Stimulated activated CD4-positive, alpha-beta T cell treated with anti-CD3 and anti-CD28 coated beads, Interleukin-15, amount 100 ng/mL, for 48 hours (primary cell): ENCODE results near the gene INPP5A.
"Not testable (repeated sequence)": the region's sequence is repeated elsewhere in the genome, so short reads cannot be mapped to it uniquely, and the experiment has no call there.

ENCODE experiments used
- DNase-seq, 2 donors: peaks; one replicate each; pipeline ENCODE4 v3.0.0-alpha.2; 2020; ENCODE audit warnings: low read depth in 2 of 2

The INPP5A gene

GRCh38 chr10:132563485-132564248 is 26.1 kb downstream of the INPP5A start:
- DNase-seq, result no peak

DNA sequence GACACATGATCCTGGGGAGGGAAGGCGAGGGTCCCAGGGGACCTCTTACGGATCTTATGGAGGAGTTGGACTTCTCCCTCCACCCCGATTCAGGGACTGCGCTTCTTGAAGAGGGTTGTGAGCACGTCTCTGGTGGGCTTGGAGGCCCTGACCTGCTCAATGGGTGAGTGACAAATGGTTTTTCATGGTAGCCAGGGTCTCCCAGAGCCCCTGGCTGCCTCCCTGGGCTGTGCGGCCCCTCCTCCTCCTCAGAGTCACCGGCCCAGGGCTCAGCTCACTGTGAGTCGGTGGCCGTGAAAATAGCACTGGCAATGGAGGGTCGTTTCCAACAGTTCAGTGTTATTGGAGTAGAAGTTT is 26.6 kb downstream of the INPP5A start:
- DNase-seq, result no peak

- no peak for DNase-seq
Measured at GRCh38 chr10:132564690-132565089, 27.1 kb downstream of the INPP5A start.

DNA sequence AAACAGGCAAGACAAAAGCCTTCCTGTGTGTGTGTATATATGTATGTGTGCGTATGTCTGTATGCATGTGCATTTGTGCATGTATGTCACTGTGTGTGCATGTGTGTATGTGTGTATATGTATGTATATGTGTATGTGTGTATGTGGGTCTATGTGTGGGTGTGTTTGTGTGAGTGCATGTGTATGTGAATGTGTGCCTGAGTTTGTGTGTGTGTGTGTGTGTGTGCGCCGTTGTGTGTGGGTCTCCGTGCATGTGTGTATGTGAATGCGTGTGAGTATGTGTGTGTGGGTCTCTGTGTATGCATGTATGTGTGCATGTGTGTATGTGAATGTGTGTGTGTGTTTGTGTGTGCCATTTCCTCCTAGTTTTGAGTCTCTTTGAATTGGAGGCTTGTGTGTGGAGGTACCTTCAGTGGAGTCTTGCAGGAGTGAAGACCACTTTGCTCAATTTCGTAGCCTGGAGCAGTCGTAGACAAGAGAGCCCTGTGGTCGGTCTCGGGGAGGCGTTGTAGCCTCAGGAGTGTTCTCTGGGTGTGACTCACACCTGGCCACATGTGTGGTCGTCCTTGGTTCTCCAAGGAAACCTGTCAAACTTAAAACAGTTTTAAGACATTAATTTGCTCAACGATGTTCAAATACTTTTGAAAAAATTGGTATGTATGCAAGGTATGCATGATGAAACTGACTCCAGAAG is 28.1 kb downstream of the INPP5A start:
- no peak for DNase-seq

GRCh38 chr10:132566892-132567291 is 29.3 kb downstream of the INPP5A start:
- DNase-seq, result no peak

DNA sequence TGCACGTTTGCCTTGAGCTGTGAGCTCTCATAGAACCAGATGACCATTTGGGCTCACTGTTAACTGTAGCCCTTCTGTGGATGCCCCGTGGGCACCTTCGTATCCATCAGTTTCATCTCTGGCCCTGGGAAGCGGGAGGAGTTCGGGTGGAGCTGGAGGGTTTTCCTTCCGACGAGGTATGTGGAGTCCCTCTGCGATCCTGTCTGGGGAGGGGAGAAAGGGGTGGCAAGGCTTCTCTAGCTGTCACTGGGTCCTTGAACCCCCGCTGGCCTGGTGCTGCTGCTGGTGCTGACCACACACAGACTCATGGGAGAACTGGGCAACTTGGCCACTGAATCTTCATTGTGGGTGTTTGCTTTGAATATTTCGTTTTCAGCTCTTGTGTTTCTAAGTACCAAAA is 32.7 kb downstream of the INPP5A start:
- DNase-seq, result no peak

DNA sequence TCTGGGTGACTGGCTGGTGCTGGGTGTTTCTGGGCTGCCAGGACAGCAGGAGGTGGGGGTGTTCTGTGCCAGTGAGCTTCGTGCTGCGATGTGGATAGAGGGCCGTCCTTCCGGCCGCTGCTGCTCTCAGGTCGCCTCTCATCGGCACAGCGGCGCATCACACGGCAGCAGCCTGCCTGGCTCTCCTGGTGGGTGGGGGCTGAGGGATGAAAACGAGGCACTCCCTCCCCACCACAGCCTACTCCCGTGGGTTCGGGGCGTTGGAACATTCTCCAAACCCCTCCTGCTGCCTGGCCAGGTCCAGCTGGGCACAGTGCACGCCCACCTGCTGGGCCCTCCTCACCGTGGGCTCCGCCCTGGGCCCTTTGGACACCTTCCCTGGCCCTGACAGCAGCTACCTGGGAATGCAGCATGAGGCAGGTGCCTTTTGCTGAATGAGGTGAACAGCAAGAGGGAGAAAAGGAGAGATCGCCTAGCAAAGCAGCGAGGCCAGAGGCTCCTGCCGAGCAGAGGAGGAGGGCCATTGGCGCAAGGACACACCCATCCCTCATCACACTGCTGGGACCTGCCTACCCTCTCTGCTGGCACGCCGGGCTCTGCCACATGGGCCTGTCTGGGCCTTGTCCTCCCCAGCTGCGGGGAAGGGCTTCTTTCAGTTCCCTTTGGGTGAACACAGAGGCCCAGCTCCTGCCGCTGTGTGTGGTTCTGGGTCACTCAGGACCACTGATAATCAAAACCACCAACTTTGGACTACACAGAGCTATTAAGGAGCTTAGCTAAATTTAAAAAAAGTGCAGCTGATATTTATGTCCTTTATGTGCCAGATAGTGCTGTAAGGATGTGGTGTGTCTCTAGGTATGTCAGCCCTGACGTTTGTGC is 33.4 kb downstream of the INPP5A start:
- no peak for DNase-seq

GRCh38 chr10:132571650-132572544 is 34.3 kb downstream of the INPP5A start:
- peak; percentile 59 to 64 for DNase-seq

DNA sequence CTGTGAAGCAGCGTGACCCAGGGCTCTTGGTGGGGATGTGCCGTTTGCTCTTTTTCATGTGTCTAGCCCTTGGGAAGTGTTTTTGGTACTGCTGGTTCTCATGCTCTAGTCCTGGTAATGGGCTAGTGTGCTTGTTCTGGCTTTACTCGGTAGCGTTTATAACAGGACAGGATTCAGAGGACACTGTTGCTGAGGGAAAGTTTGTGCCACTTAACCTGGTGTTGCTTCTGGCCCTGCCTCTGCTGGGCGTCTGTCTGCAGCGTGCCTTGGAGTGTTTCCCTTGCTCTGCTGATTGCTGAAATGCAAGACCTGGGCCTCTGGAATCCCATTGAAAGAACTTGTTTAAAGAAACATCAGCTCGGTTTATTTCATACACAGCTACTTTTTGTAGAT is 35.0 kb downstream of the INPP5A start:
- DNase-seq, result no peak

DNA sequence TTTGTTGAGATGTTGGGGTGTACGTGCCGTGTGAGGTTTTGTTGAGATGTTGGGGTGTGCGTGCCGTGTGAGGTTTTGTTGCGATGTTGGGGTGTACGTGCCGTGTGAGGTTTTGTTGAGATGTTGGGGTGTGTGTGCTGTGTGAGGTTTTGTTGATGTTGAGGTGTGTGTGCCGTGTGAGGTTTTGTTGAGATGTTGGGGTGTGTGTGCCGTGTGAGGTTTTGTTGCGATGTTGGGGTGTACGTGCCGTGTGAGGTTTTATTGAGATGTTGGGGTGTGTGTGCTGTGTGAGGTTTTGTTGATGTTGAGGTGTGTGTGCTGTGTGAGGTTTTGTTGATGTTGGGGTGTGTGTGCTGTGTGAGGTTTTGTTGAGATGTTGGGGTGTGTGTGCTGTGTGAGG is 35.4 kb downstream of the INPP5A start:
- DNase-seq, result not testable (repeated sequence)

GRCh38 chr10:132574288-132574687 is 36.7 kb downstream of the INPP5A start:
- no peak for DNase-seq

DNA sequence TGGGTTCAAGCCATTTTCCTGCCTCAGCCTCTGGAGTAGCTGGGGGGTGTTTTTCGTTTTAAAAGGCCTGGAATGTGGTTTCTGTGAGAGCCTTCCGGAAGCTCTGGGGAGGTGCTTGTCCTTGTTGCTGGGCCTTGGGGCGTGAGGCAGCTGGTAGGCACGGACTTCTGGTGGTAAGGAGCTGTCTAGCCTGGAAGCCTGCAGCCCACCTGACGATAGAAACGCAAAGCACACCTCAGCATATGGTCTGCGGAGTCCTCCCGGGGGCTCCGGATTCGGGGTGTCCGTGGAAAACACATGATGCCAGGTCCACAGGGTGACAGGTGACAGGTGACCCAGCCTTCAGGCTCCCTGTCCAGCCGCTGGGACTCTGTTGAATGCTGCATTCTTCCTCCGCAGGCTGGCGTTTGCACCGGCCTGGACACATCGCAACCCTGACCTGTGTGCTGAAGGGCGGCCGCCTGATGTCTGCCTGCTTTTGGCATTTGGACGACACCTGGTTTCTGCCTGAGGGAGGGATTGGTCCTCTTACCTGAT is 37.3 kb downstream of the INPP5A start:
- DNase-seq, result no peak

DNA sequence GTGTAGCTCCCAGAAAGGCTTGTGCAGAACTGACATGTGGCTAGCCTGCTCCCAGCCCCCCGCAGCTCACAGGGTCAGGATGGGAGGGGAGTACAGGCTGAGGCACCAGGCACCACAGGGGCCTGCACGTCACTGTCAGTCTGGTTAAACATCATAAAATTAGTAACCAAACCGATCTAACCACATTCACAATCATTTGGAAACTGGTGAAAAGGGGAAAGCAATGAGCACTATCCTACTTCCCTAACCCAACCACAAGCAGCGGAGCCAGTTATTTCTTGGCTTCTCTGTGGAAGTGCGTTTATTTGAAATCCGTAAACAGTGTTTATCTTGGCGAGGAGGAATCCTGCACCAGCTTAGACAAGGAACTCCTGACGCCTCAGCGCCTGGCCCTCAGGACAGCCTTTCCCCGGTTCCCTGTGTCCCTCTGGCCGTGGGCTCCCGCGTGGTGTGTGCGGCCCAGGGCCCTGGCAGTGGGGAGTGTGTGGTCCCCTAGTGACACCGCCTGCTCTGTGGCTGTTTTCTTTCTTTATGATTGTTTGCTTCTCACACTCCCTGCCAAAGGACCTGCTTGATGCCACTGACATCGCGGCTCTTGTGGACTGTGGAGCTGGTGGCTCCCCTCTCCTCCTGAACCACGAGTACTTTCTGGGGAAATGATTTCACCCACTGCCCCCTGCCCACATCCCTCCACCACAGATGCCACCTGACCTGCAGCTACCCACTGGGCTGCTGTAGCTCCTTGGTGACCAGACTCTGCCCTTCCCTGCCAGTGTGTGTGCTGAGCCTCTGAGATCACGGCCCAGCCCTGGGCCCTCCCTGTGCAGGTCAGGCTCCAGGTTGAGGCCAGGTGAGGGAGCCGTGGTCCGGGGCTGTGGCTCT is 38.0 kb downstream of the INPP5A start:
- peak in 1 of 2 donors; percentile 24 for DNase-seq

GRCh38 chr10:132576671-132577349 is 39.2 kb downstream of the INPP5A start:
- DNase-seq, result no peak

DNA sequence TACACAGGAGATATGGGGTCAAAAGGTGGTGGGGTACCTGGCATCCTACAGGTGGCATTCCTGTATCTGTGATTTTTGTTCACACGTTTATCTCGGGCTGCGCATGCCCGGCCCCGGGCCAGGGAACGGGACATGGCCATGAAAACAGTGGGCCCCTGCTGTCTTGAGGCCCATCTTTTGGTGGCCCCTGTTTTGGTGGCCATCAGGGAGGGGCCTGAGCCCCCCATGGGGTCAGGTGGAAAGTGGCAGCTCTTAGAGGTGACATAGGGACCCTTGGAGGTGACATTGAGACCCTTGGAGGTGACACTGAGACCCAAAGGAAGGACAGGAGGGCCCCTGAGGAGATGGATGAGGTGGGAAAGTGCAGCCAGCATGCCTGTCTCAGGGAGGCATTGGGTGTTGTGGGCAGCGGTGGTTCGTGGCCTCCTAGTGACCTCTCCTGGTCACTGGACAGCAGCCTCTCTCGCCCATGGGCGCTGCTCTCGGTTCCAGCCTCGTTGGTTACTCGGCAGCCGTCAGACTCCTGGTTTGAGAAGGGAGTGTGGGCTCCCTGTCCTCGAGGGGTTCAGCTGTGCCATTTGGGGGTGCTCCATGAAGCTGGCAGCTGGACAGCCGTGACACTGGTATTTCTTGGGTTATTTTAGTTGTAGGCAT is 39.9 kb downstream of the INPP5A start:
- DNase-seq, result no peak

DNA sequence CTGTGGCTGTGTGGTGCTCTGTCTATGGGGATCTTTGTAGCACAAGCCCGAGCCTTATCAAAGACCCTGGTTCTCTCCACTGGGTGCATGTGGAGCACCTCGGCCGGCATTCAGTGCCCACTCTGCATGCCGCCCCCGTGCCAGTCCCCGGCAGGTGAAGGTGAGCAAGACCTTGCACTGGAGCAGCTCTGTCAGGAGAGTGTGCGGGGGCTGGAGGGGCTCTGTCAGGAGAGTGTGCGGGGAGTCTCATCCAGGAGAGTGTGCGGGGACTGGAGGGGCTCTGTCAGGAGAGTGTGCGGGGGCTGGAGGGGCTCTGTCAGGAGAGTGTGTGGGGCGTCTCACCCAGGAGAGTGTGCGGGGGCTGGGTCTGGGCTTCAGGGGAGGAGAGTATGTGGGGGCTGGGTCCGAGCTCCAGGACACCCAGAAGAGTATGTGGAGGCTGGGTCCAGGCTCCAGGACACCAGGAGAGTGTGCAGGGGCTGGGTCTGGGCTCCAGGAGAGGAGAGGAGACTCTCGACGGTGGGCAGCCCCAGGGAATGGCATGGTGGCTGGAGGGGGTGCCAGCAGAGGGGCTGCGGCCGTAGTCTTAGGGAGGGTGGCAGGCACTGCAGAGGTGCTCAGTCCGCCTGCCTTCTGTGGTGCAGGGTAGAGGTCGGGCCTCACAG is 40.8 kb downstream of the INPP5A start:
- no peak for DNase-seq

DNA sequence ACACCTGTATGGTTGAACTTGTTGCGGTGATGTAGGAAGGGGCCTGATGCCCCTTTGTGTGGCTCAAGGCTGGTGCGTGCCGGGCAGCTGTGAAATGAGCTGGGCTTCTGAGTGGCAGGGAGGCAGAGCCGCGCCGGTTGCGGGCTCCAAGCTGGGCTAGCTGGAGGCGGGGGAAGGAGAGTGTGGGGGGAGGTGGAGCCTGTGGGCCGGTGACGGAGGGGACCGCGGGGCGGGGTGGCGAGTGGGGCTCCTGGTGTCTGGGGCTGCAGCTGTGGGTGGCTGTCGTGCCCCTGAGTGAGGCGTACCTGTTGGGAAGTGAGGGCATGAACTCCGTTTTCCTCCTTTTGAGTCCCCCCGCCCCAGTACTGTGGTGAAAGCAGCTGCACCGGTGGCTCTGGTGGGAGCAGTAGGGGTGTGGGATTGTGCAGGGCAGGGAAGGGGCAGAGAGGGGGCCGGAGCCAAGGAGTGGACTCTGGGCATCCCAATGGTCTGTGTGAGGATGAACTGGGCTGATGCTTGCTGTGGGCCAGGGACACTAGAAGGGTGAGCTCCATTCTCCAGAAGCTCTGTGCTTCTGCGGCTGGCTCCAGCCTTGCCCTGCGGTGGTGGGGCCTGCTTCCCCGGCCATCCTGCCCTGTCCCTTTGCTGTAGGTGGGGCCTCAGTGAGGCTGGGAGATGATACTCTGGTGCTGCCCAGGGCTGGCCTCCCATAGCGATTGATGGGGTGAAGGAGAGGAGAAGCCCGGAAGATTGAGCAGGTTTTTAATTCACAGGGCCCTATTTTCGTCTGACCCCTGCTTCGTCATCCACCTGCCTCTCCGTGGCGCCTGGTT is 41.7 kb downstream of the INPP5A start:
- DNase-seq, result no peak

DNA sequence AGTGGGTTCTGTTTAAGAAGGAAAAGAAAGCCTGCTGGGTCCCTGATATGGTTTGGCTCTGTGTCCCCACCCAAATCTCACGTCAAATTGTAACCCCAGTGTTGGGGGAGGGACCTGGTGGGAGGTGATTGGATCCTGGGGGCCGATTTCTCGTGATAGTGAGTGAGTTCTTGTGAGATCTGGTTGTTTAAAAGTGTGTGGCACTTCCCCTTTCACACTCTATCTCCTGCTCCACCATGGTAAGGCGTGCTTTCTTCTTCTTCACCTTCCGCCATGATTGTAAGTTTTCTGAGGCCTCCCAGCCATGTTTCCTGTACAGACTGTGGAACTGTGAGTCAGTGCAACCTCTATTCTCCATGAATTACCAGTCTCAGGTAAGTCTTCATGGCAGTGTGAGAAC is 42.6 kb downstream of the INPP5A start:
- no peak for DNase-seq
